Renal cortical epithelial cell (primary cell): ENCODE data around the gene FCN3. TPM values are rescaled to one million over a fixed set of nuclear protein-coding genes. Genes with fewer than 3 reads are reported as not detected.
"Not testable (repeated sequence)": the region's sequence is repeated elsewhere in the genome, so short reads cannot be mapped to it uniquely, and the experiment has no call there.

Experiments
- DNase-seq: peaks from one replicate; pipeline ENCODE4 v3.0.0-alpha.2; 2011; ENCODE audit warnings: low read depth
- total RNA-seq: library from RNA; depleted of rRNA; stranded (reverse); fragments of >200 nt; gene quantifications from 2 replicates; pipeline ENCODE4 v1.2.3, GENCODE V29; 2014

Gene FCN3
- total RNA-seq, 1 donor from 2014 or later, result not detected

DNA sequence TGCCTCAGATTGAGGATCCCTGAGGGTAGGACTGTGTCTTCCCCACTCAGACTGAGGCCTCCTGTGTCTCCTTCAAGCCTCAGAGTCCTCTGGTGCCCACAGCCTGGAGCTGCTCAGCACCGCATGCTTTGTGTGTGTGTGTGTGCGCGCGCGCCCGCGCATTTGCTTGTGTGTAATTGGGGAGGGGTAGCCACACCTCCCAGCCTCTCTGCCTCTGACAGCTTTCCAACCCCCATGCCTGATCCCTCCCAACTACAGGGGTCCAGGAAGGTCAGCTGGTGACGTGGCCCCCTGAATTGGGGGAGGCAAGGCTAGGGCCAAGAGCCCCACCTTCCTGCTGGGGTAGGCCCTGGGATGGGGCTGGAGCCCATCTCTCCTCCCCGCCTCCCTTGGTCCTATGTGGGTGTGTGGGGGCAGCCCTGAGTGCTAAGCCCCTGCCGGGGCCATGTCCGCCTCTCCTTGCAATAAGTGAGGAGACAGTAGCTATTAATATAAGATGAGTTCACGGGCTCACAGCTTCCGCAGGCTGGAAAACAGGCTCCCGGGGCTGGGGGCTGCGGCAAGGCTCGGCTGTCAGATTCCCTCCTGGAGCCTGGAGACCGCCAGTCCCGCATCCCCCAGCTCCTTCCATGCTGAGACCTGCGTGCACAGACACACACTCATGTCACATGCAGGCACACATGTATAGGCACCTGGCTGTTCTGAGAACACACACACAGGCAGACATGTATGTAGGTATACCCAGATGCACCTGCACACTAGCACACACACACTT lies 24.8 kb upstream of the FCN3 start:
- DNase-seq, result no peak

DNA sequence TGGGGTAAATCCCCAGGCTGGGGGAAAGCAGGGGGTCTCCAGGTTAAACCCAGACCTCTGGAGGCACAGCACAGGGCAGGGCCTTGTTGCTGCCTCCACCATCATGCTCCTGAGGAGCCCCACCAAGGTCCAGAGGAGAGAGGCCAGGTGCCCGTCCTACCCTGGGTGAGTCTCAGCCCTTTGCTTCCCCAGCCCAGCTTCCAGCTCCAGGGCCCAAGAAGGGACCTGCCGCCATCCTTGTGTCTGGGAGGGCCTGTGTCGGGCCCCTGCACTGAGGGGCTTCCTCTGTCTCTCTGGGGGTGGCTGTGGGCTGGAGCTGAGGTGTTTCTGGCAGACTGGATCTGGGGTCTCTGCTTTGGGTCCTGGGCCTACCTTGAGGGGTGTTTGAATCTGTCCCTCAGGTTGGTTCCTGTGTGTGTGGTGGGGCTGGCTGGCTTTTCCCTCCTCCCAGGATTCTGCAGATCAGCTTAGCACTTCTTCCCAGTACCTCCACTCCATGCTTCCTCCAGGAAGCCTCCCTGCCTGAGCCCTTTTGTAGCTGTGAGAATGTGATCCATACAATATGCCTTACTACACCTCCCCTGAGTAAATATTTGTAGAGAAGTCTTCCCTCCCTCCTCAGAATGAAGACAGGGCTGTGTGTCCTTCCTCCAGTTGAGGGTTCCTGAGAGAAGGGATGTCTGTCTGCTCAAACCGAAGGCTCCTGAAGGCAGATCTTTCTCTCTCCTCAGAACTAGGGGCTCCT lies 24.0 kb upstream of the FCN3 start:
- no peak for DNase-seq

DNA sequence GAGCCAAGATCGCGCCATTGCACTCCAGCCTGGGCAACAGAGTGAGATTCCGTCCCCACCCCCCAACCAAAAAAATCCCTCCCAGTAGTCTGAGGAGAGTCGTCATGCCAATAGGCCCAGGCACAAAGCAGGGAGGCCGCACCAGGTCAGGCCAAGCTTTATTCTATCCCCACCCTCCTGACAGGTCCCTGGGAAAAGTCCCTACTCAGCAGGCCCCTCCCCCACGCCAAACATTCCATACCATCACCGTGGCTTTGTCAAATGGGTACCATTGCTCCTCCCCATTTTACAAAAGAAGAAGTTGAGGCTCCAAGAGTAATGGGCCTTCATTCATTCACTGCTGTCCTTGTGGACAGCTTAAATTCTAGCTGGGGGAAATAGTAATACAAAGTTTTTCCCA lies 23.1 kb upstream of the FCN3 start:
- DNase-seq, result no peak

DNA sequence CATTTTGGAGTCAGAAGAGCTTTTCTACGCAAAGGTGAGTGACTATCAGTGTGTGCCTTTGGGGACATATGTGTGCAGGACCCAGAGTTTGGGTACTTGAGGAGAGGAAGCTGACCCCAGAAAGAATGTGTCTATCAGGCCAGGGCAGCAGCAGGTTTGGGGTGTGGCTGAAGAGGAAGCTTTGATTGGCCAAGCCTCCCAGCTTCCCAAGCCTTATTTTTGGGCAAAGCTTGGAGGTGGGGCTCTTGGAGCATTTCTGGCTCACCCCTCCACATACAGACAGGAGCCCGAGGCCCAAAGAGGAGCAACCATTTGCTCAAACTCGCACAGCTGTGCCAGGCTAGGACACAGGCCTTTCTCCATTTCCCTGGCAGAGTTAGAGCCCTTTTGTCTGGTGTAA lies 22.5 kb upstream of the FCN3 start:
- DNase-seq, result no peak

DNA sequence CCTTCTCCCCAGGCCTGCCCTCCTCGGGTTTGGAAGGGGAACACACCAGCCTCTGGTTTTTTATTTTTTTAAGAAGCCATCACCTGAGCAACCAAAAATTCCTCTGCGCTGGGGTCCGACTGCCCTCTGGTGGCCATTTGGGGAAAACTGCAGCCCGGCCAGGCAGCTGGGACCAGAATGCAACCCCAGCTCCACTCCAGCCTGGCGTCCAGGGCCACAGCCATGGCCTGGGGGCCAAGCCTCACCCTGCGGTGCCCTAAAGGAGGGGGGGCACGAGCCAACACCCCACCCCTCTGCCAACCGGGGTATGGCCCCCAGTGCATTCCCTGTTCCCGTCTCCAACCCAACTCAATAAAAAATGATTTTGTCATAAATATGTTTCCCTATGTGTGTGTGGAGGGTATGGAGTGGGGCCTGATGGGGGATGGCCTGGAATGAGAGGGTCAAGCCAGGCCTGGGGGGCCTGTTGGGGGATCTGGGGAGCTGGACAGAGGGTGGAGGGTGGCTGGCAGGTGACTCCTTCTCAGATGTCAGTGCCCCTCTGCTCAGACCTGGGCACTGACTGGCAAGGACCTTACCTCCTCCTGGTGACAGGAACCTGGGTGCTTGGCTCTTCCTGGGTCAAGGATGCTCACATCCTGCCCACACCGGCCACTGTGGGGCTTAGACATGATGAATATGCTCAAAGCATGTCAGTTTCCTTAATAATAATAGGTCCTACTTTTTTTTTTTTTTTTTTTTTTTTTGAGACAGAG lies 21.0 kb upstream of the FCN3 start:
- DNase-seq, result peak; percentile 36

DNA sequence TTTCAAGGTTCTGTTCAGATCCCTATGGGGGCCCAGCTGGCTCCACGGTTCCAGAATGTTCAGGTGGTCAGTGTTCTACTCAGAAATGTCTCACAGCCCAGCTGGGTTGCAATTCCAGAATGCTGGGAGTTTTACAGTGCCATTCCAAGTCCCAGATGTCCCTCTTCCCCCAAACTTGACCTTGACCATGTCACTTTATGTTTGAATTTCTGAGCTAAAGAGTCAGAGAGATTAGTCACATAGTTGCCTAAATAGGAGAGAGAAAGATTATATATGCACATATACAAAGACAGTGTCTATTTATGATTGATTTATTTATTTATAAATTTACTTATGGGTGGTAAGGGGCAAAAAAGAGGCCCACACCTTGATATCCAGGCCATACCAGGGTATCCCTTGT lies 20.3 kb upstream of the FCN3 start:
- DNase-seq, result no peak

DNA sequence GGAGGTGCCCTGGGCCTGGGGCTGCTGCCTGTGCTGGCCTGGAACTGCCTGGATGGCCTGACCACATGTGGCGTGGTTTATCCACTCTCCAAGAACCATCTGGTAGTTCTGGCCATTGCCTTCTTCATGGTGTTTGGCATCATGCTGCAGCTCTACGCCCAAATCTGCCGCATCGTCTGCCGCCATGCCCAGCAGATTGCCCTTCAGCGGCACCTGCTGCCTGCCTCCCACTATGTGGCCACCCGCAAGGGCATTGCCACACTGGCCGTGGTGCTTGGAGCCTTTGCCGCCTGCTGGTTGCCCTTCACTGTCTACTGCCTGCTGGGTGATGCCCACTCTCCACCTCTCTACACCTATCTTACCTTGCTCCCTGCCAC lies 19.6 kb upstream of the FCN3 start:
- no peak for DNase-seq

DNA sequence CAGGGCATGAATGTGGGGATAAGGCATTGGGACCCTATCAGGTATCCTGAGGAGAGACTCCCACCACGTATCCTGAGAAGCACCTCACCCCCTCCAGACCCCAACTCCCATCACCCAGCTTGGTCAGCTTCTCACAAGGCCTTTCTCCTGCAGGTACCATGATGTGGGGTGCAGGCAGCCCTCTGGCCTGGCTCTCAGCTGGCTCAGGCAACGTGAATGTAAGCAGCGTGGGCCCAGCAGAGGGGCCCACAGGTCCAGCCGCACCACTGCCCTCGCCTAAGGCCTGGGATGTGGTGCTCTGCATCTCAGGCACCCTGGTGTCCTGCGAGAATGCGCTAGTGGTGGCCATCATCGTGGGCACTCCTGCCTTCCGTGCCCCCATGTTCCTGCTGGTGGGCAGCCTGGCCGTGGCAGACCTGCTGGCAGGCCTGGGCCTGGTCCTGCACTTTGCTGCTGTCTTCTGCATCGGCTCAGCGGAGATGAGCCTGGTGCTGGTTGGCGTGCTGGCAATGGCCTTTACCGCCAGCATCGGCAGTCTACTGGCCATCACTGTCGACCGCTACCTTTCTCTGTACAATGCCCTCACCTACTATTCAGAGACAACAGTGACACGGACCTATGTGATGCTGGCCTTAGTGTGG lies 19.1 kb upstream of the FCN3 start:
- no peak for DNase-seq

DNA sequence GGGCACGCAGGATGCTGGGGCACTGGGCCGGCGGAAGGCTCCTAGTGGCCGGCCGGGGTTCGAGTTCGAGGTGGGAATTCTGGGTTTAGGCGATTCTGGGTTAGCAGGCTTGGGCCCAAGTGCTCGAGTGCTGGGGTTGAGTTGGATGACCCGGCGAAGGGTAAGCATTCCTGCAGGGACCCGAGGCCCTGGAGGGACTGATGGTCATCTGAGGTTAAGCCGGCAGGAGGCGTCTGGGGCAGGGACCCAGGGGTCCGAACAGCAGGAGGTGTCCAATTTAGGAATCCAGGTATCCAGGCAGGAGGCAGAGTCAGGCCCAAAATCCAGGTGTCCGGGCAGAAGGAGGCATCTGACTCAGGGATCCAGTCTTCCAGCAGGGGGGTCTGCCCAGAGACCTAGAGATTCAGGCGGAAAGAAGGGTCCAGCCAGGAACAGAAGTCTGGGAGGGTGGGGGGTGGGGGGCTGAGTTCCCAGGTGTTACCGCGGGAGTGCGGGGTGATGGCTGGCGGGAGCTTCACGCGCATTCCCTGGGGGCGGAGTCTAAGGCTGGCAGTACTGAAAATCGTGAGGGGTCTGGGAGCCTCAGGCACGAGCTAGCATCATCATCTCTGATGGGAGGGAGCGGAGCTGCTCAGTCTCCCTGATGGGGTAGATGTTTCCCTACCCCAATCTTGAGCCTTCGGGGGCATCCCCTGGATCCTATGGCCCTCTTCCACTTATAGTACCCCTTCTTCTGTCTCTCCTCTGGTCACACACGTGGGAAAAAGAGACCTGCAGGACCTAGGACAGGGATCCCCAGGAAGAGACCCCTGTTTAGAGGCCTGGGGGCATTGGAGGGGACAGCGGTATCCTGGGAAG lies 18.4 kb upstream of the FCN3 start:
- no peak for DNase-seq

DNA sequence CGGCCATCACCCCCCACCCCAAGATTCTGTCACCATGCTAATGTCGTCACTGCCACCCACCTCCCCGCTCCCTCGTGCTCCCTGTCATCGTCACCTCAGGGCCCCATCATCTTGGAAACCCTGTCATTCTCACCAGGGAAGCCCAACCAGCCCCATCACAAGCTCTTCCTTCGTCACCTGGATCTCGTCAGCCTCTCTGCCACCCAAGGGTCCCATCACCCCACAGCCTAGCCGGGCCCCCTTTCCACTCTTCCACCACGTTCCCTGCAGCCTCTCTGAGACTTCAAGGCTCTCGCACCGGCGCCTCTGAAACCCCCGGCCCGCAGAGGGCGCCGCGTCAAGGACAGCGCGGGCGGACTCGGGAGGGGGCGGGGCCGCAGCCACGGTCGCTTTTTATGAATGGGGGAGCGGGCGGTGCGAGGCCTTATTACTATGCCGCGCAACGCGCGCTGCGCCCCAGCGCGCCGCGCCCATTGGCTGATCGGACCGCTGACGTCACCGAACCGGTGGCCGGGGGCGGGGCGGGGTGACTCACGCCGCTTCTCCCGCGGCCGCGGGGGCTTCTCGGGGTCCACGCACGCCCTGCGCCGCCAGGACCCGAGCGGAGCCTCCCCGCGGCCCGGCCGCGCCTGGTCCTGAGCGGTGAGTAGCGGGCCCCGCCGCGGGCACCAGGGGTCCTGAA lies 17.6 kb upstream of the FCN3 start, which contains the start of gene GPR3:
GPR3 (plus strand) TSS at position 527 of the 682 bp plus-strand sequence. CDS start 1,177 bp downstream, outside the sequence.
- peak; percentile 59 for DNase-seq

DNA sequence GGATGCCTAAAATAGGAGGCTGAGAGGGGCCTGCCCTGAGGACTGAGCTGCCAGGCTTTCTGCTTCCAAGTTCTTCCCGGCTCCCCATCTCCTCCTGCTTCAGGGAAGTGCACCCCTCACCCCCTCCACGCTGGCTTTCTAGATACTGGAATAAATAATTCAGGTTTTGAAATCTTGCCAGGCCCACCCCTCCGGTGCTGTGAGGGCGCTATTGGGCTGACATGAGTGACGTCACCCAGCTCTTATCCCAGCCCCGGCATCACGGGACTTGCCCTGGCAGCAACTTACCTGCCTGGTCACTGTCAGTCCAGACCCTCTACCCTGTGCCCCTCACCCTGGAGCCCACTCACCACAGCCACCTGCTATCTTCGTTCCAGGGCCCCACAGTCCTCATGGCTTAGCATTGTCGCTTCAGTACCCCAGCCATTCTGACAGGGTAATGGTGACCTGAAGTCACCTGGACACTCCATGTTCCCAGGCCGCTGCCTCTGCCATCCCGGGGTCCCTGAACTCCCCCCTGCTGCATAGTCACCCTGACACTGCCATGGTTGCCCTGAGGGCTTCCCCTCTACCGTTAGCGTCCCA lies 17.0 kb upstream of the FCN3 start:
- peak; percentile 52 for DNase-seq

DNA sequence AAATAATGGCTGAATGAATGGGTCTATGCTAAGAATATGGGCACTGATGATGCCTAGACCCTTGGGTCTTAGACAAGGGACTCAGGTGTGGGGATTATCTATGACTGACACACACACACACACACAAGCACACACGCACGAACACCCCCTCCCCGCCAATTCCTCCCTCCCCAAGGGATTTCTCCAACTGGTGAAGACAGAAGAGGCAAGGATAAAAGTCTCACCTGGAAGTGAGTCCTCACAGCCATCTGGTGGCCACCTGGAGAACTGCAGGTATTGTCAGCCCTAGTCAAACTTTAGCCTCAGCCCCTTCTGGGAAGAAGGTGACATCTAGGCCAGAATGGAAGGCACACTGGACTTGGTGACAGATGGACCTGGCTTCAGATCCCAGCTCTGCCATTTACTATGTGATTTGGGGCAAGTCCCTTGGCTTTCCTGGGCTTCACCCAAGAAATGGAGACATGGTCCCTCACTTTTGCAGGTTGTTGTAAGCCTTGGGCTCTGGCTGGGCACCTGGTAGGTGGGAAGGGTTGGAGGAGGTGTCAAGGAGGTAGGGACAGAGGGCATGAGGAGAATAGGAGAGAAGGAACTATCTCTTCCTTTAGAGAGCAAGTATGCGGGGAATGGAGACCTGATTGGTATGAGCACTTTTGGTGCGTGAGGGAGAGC lies 13.8 kb upstream of the FCN3 start:
- DNase-seq, result peak; percentile 40

DNA sequence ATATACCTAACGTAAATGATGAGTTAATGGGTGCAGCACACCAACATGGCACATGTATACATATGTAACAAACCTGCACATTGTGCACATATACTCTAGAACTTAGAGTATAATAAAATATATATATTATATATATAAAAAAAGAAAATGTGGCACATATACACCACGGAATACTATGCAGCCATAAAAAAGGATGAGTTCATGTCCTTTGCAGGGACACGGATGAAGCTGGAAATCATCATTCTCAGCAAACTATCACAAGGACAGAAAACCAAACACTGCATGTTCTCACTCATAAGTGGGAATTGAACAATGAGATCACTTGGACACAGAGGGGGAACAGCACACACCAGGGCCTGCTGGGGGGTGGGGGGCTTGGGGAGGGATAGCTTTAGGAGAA lies 10.2 kb upstream of the FCN3 start:
- not testable (repeated sequence) for DNase-seq

DNA sequence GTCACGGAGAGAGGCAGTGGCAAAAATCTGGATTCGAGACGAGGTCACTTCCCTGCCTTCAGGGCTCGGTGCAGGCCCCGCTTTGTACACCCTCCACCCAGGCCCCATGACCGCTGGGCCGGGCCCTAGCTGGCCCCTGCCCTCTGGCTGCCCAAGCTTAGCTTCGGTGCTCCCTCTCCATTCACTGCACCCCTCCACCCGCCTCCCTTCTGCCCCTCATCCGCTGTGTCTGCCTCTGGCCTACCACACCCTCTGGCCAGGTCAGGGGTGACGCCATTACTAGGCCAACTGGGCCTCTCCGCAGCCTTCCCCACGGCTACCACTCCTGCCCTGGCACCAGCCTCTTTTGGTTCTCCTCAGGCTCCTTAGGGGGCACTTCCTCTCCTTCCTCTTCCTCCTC lies 9.0 kb upstream of the FCN3 start:
- no peak for DNase-seq

DNA sequence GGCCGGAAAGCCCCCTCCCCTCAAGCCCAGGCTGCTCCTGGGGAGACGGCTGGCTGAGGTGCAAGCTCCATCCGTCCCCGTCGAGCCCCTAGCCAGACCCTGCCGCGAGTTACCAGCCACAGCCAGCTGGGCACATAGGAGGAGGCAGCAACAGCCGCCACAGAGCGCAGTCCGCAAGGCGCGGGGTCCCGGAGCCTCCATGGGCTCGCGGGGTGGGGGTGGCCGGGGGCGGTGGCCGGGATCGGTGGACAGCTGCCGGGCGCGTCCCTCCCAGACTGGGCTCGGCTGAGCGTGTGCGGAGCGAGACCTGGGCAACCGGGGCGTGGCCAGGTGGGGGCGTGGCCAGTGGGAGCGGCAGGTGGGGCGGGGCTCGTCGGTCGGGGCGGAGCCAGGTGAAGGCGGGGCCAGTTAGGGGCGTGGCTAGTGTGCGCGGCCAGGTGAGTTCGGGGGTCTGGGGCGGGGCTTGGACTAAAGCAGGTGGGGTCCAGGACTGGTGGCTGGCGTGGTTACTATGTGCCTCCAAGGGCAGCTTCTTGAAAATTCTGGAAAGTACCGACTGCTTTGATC lies 8.5 kb upstream of the FCN3 start, which contains the start of gene CD164L2:
CD164L2 (minus strand) TSS at position 295 of the 567 bp plus-strand sequence; CDS start at position 201, 94 bp downstream.
- DNase-seq, result no peak

DNA sequence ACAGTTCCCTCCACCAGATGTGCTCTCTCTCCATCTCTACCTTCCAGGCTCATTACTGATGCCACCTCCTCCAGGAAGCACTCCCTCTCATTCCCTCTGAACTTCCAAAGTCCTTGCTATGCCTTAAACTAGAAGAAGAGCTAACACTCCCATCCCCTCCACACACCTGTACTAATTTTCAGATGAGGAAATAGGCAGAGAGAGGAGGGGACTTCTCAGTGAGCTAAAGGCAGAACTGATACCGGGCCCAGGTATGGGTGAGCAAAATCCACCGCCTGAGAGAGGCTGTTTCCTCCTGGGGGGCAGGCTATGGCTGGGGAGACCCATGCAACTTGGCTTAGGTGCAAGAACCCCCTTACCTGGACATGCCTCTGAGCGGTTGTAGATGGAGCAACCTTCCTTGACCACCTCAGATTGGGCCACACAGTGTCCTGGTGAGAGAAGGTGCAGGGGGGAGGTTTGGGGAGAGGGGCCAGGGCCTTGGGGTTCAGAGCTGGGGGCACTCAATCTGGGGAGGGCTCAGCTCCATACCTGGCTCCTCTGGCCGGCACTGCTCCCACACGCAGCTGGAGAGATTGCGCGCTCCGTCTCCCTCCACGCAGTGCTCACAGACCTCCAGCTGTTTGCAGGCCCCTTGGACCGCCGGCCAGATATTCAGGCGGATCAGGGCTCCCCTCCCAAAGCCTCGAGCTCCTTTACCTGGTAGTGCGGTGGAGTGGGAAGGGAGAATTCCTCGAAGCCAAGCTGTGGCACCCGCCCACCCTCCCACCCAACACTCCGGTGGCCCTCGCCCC lies 7.5 kb upstream of the FCN3 start:
- DNase-seq, result no peak

DNA sequence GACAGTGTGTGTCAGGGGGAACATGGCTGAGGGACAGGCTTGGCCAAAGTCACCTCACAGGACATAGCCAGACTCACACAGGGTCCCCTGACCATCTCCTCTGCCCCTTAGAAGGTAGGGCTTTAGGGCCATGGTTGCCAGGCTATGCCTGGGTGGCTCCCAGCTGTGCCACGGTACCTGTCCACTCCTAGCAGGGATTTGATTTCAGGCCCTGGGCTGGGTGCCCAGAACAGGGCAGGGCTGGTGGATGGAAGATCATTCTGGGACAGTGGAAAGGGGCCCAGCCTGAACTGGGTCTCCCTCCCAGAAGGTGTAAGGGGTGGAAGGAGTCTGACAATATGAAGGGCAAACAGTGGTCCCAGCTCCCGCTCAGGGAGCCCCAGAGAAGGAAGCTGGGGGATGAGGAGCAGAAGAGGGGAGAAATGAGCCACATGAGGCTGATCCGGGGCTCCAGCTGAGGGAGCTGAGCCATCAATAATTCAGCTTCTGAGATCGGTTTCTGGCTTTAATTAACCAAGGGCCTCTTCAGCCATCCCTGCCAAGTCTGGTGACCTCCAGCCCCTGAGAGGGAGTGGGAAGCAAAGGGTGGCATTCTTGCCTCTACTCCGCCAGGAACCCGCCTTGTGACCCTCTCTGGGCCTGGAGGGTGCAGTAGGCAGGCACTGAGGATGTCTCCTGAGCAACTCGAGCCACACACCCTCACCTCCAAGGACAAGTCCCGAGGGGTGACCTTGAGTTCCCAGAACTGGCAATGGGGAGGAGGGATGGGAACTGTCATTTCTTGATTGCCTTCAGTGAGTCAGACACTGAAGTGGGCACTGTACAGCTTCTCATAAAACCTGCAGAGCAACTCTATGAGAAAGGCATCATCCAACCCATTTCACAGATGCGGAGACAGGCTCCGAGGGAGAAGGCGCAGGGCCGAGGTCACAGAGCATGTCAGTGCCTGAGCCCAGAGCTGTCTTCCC lies 6.4 kb upstream of the FCN3 start:
- DNase-seq, result no peak
